Measurements from ENCODE around the gene SLC30A1.

- TF ChIP-seq CTCF (conservative IDR thresholded peaks at IDR 0.05; ENCODE audit: low read depth, low read length) (no peak), EZH2 (IDR thresholded peaks at IDR 0.05; ENCODE audit: low read length, unreplicated experiment) (no peak)
These were observed 32.4 kb downstream of the SLC30A1 start for GRCh38 chr1:211546543-211546942.

Measured in PC-3 (cell line).